C4-2B (cell line): ENCODE data around the gene TCEA2.
"Not testable (repeated sequence)": the region's sequence is repeated elsewhere in the genome, so short reads cannot be mapped to it uniquely, and the experiment has no call there.

Source experiments
- ZFX ChIP-seq: fragments of 450-650 bp; IDR thresholded peaks from 2 replicates; pipeline ENCODE4 v1.6.1; 2017
- TF ChIP-seq, protein P1 (sequence below): fragments of 450-650 bp; conservative IDR thresholded peaks from 2 replicates; pipeline ENCODE4 v1.5.1; 2017; ENCODE audit warnings: mild to moderate bottlenecking

DNA sequence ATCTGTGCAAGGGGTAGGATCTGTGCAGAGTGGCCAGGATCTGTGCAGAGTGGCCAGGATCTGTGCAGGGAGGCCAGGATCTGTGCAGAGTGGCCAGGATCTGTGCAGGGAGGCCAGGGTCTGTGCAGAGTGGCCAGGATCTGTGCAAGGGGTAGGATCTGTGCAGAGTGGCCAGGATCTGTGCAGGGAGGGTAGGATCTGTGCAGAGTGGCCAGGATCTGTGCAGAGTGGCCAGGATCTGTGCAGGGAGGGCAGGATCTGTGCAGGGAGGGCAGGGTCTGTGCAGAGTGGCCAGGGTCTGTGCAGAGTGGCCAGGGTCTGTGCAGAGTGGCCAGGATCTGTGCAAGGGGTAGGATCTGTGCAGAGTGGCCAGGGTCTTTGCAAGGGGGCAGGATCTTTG lies 25.6 kb downstream of the TCEA2 start:
- TF ChIP-seq, protein P1, sequence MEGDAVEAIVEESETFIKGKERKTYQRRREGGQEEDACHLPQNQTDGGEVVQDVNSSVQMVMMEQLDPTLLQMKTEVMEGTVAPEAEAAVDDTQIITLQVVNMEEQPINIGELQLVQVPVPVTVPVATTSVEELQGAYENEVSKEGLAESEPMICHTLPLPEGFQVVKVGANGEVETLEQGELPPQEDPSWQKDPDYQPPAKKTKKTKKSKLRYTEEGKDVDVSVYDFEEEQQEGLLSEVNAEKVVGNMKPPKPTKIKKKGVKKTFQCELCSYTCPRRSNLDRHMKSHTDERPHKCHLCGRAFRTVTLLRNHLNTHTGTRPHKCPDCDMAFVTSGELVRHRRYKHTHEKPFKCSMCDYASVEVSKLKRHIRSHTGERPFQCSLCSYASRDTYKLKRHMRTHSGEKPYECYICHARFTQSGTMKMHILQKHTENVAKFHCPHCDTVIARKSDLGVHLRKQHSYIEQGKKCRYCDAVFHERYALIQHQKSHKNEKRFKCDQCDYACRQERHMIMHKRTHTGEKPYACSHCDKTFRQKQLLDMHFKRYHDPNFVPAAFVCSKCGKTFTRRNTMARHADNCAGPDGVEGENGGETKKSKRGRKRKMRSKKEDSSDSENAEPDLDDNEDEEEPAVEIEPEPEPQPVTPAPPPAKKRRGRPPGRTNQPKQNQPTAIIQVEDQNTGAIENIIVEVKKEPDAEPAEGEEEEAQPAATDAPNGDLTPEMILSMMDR = not testable (repeated sequence)
- not testable (repeated sequence) for TF ChIP-seq ZFX
